HEK293 (cell line): Measurements from ENCODE around the gene SRPK3.
A peak's percentile ranks its signal among the peaks of the same experiment; 100 is the strongest.

ENCODE experiments used
- CTCF ChIA-PET: fragments of 350-600 bp; formaldehyde crosslinking; extraction: SDS; loops from one replicate; lab custom pipeline; 2021; ENCODE audit warnings: antibody characterized with exemption; lab: Yijun Ruan, JAX
- POLR2A ChIA-PET: fragments of 300-600 bp; formaldehyde crosslinking; extraction: SDS; loops from one replicate; lab custom pipeline; 2020; ENCODE audit warnings: antibody characterized with exemption, inconsistent platforms; lab: Yijun Ruan, JAX
- H3K27ac ChIP-seq: fragments of 200-500 bp; sonication (Bioruptor generic); 2 replicates; pipeline ENCODE4 v1.5.1; 2014; ENCODE audit warnings: low read depth, low read length, control low read depth, inconsistent platforms; ENCODE audit errors: extremely low read depth
- H3K36me3 ChIP-seq, 2 experiments: fragments of 200-500 bp in 1 of 2; sonication (Bioruptor generic) in 1 of 2; 1 replicate in 1 of 2; 2 replicates in 1 of 2; pipeline ENCODE4 v1.5.1; 2014 to 2017; ENCODE audit warnings: inconsistent platforms in 2 of 2, low read length in 2 of 2; ENCODE audit not compliant: control insufficient read depth in 2 of 2, insufficient read depth in 1 of 2
- H3K4me1 ChIP-seq: fragments of 200-500 bp; sonication (Bioruptor generic); 2 replicates; pipeline ENCODE4 v1.5.1; 2014; ENCODE audit warnings: mild to moderate bottlenecking, low read length, inconsistent platforms; ENCODE audit not compliant: control insufficient read depth, insufficient read depth
- H3K4me3 ChIP-seq: 2 replicates; pipeline ENCODE4 v1.5.1; 2011; ENCODE audit warnings: low read depth, mild to moderate bottlenecking, control low read depth, low read length, moderate library complexity
- H3K9me3 ChIP-seq: fragments of 200-500 bp; sonication (Bioruptor generic); 2 replicates; pipeline ENCODE4 v1.5.1; 2014; ENCODE audit warnings: low read depth, low read length, inconsistent platforms; ENCODE audit not compliant: control insufficient read depth, insufficient read depth
- MEIS1 ChIP-seq: sonication (generic); formaldehyde crosslinking; IDR thresholded peaks from 2 replicates; pipeline ENCODE4 v1.8.1; 2022; ENCODE audit warnings: missing genetic modification reagents, mild to moderate bottlenecking, borderline replicate concordance
- REPIN1 ChIP-seq: fragments of 450-650 bp; formaldehyde crosslinking; IDR thresholded peaks from 2 replicates; pipeline ENCODE4 v1.5.1; 2017; ENCODE audit warnings: missing biosample characterization, missing genetic modification characterization, low read depth
- SP2 ChIP-seq: fragments of 450-650 bp; formaldehyde crosslinking; IDR thresholded peaks from 2 replicates; pipeline ENCODE4 v1.5.1; 2016; ENCODE audit warnings: missing biosample characterization, missing genetic modification characterization
- SP7 ChIP-seq: fragments of 450-650 bp; formaldehyde crosslinking; IDR thresholded peaks from 2 replicates; pipeline ENCODE4 v1.5.1; 2016; ENCODE audit warnings: missing biosample characterization, missing genetic modification characterization
- ZBTB10 ChIP-seq: fragments of 450-650 bp; formaldehyde crosslinking; IDR thresholded peaks from 2 replicates; pipeline ENCODE4 v1.5.1; 2016; ENCODE audit warnings: missing biosample characterization, missing genetic modification characterization
- ZBTB21 ChIP-seq: fragments of 450-650 bp; formaldehyde crosslinking; IDR thresholded peaks from 2 replicates; pipeline ENCODE4 v1.5.1; 2017; ENCODE audit warnings: missing biosample characterization, missing genetic modification characterization
- ZFHX2 ChIP-seq: fragments of 450-650 bp; formaldehyde crosslinking; conservative IDR thresholded peaks from 2 replicates; pipeline ENCODE4 v1.5.1; 2016; ENCODE audit warnings: missing biosample characterization, missing genetic modification characterization
- ZIC2 ChIP-seq: fragments of 450-650 bp; formaldehyde crosslinking; IDR thresholded peaks from 2 replicates; pipeline ENCODE4 v1.5.1; 2016; ENCODE audit warnings: missing biosample characterization, missing genetic modification characterization
- ZNF121 ChIP-seq: fragments of 450-650 bp; formaldehyde crosslinking; IDR thresholded peaks from 2 replicates; pipeline ENCODE4 v1.5.1; 2016; ENCODE audit warnings: missing biosample characterization, missing genetic modification characterization
- ZNF140 ChIP-seq: fragments of 450-650 bp; formaldehyde crosslinking; IDR thresholded peaks from 2 replicates; pipeline ENCODE4 v1.5.1; 2016; ENCODE audit warnings: missing biosample characterization, missing genetic modification characterization
- ZNF146 ChIP-seq: fragments of 450-650 bp; formaldehyde crosslinking; IDR thresholded peaks from 2 replicates; pipeline ENCODE4 v1.5.1; 2016; ENCODE audit warnings: missing biosample characterization, missing genetic modification characterization
- ZNF202 ChIP-seq: fragments of 450-650 bp; formaldehyde crosslinking; IDR thresholded peaks from 2 replicates; pipeline ENCODE4 v1.5.1; 2016; ENCODE audit warnings: missing biosample characterization, missing genetic modification characterization, borderline replicate concordance
- ZNF221 ChIP-seq: fragments of 450-650 bp; formaldehyde crosslinking; IDR thresholded peaks from 2 replicates; pipeline ENCODE4 v1.5.1; 2017; ENCODE audit warnings: missing biosample characterization, missing genetic modification characterization, borderline replicate concordance
- ZNF274 ChIP-seq, 2 experiments: fragments of 200-500 bp in 1 of 2; fragments of 450-650 bp in 1 of 2; sonication (Bioruptor generic) in 1 of 2; formaldehyde crosslinking in 1 of 2; IDR thresholded peaks; 2 replicates each; pipeline versions ENCODE4 v1.5.1 to v1.6.1; 2014 to 2016; ENCODE audit warnings: borderline replicate concordance in 1 of 2, inconsistent platforms in 1 of 2, low read length in 1 of 2, missing biosample characterization in 1 of 2, missing genetic modification characterization in 1 of 2
- ZNF292 ChIP-seq: fragments of 450-650 bp; formaldehyde crosslinking; IDR thresholded peaks from 2 replicates; pipeline ENCODE4 v1.5.1; 2016; ENCODE audit warnings: low read depth, missing biosample characterization, missing genetic modification characterization, borderline replicate concordance
- ZNF302 ChIP-seq: fragments of 450-650 bp; formaldehyde crosslinking; IDR thresholded peaks from 2 replicates; pipeline ENCODE4 v1.5.1; 2016; ENCODE audit warnings: missing biosample characterization, missing genetic modification characterization, low read depth
- ZNF398 ChIP-seq: fragments of 450-650 bp; formaldehyde crosslinking; IDR thresholded peaks from 2 replicates; pipeline ENCODE4 v1.5.1; 2017; ENCODE audit warnings: missing biosample characterization, missing genetic modification characterization
- ZNF621 ChIP-seq: fragments of 450-650 bp; formaldehyde crosslinking; IDR thresholded peaks from 2 replicates; pipeline ENCODE4 v1.5.1; 2017; ENCODE audit warnings: missing biosample characterization, missing genetic modification characterization
- ZNF670 ChIP-seq: fragments of 450-650 bp; formaldehyde crosslinking; IDR thresholded peaks from 2 replicates; pipeline ENCODE4 v1.5.1; 2016; ENCODE audit warnings: missing biosample characterization, missing genetic modification characterization, low read depth
- ZNF707 ChIP-seq: fragments of 450-650 bp; formaldehyde crosslinking; IDR thresholded peaks from 2 replicates; pipeline ENCODE4 v1.5.1; 2016; ENCODE audit warnings: missing biosample characterization, missing genetic modification characterization
- ZNF791 ChIP-seq: fragments of 450-650 bp; formaldehyde crosslinking; IDR thresholded peaks from 2 replicates; pipeline ENCODE4 v1.5.1; 2016; ENCODE audit warnings: missing biosample characterization, missing genetic modification characterization
- ZNF837 ChIP-seq: fragments of 450-650 bp; formaldehyde crosslinking; IDR thresholded peaks from 2 replicates; pipeline ENCODE4 v1.5.1; 2016; ENCODE audit warnings: missing biosample characterization, missing genetic modification characterization
- TF ChIP-seq, protein P1 (sequence below): sonication (generic); formaldehyde crosslinking; IDR thresholded peaks from 2 replicates; pipeline ENCODE4 v1.8.1; 2022; ENCODE audit warnings: mild to moderate bottlenecking, moderate library complexity, missing genetic modification reagents
- TF ChIP-seq, protein P2 (sequence below): fragments of 450-650 bp; formaldehyde crosslinking; IDR thresholded peaks from 2 replicates; pipeline ENCODE4 v1.5.1; 2016; ENCODE audit warnings: missing biosample characterization, missing genetic modification characterization
- TF ChIP-seq, protein P3 (sequence below): fragments of 450-650 bp; formaldehyde crosslinking; IDR thresholded peaks from 2 replicates; pipeline ENCODE4 v1.5.1; 2016; ENCODE audit warnings: missing biosample characterization, missing genetic modification characterization

SRPK3 gene

GRCh38 chrX:153794897-153795816, 14.3 kb downstream of the SRPK3 start (continued):
- TF ChIP-seq ZNF670 (tag by site-specific recombination) = no peak
- TF ChIP-seq ZNF292 = no peak
- 0 out of 2 replicates have a peak, but pooled peaks have one; percentile 15 for TF ChIP-seq ZNF121 (tag by site-specific recombination)
- no peak for TF ChIP-seq ZNF140 (tag by site-specific recombination)
- no peak for TF ChIP-seq ZNF146 (tag by site-specific recombination)
- no peak for TF ChIP-seq ZNF621 (tag by site-specific recombination)
- no peak for TF ChIP-seq ZFHX2
- no peak for TF ChIP-seq ZNF274 (IDR thresholded peaks at IDR 0.05; ENCODE audit: low read length)
- no peak for TF ChIP-seq ZNF274 (tag by site-specific recombination; IDR thresholded peaks at IDR 0.05; ENCODE audit: borderline replicate concordance)
- no peak for TF ChIP-seq ZBTB10 (tag by site-specific recombination)
- TF ChIP-seq SP2 (tag by site-specific recombination) = no peak
- TF ChIP-seq, protein P1, sequence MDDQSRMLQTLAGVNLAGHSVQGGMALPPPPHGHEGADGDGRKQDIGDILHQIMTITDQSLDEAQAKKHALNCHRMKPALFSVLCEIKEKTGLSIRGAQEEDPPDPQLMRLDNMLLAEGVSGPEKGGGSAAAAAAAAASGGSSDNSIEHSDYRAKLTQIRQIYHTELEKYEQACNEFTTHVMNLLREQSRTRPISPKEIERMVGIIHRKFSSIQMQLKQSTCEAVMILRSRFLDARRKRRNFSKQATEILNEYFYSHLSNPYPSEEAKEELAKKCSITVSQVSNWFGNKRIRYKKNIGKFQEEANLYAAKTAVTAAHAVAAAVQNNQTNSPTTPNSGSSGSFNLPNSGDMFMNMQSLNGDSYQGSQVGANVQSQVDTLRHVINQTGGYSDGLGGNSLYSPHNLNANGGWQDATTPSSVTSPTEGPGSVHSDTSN (CRISPR knock-in tag) = no peak
- no peak for TF ChIP-seq ZNF202
- TF ChIP-seq ZNF707 (tag by site-specific recombination) = no peak
- no peak for TF ChIP-seq ZNF221 (tag by site-specific recombination)
- no peak for TF ChIP-seq ZNF837 (tag by site-specific recombination)
- TF ChIP-seq REPIN1 (tag by site-specific recombination) = no peak
- no peak for TF ChIP-seq ZBTB21 (tag by site-specific recombination)
- no peak for TF ChIP-seq MEIS1 (CRISPR knock-in tag)
- TF ChIP-seq, protein P2, sequence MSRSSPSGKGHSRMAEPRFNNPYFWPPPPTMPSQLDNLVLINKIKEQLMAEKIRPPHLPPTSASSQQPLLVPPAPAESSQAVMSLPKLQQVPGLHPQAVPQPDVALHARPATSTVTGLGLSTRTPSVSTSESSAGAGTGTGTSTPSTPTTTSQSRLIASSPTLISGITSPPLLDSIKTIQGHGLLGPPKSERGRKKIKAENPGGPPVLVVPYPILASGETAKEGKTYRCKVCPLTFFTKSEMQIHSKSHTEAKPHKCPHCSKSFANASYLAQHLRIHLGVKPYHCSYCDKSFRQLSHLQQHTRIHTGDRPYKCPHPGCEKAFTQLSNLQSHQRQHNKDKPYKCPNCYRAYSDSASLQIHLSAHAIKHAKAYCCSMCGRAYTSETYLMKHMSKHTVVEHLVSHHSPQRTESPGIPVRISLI (tag by site-specific recombination) = no peak
- TF ChIP-seq ZIC2 (tag by site-specific recombination) = peak; percentile 28; the same call in 1 of the 2 replicates

GRCh38 chrX:153797415-153798015, 16.7 kb downstream of the SRPK3 start:
- H3K36me3 ChIP-seq = peaks cover 5 to 42% of the 10 kb centered on the region in 2 experiments; a peak in 2 of 3 replicates

More at GRCh38 chrX:153797415-153798015, 16.7 kb downstream of the SRPK3 start:
- no peak overlapping the region for H3K4me3 ChIP-seq
- TF ChIP-seq, protein P3, sequence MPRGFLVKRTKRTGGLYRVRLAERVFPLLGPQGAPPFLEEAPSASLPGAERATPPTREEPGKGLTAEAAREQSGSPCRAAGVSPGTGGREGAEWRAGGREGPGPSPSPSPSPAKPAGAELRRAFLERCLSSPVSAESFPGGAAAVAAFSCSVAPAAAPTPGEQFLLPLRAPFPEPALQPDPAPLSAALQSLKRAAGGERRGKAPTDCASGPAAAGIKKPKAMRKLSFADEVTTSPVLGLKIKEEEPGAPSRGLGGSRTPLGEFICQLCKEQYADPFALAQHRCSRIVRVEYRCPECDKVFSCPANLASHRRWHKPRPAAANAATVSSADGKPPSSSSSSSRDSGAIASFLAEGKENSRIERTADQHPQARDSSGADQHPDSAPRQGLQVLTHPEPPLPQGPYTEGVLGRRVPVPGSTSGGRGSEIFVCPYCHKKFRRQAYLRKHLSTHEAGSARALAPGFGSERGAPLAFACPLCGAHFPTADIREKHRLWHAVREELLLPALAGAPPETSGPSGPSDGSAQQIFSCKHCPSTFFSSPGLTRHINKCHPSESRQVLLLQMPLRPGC = no peak
- TF ChIP-seq SP7 (tag by site-specific recombination) (no peak), ZNF274 (IDR thresholded peaks at IDR 0.05; ENCODE audit: low read length) (no peak), ZNF274 (tag by site-specific recombination; IDR thresholded peaks at IDR 0.05; ENCODE audit: borderline replicate concordance) (peak; percentile 95), ZNF398 (tag by site-specific recombination) (no peak), ZNF302 (no peak), ZNF791 (tag by site-specific recombination) (no peak)
- TF ChIP-seq, all 188 proteins: peak for 1
- no peaks in the 10 kb centered on the region for H3K4me1 ChIP-seq
- CTCF ChIA-PET = no interaction called here
- POLR2A ChIA-PET = no interaction called here
- H3K27ac ChIP-seq = no peak overlapping the region
- H3K9me3 ChIP-seq = no peaks in the 10 kb centered on the region
